NK-92 (cell line): ENCODE data around the gene DUOXA1.
"Not testable (repeated sequence)": the region's sequence is repeated elsewhere in the genome, so short reads cannot be mapped to it uniquely, and the experiment has no call there.

ENCODE experiments used
- DNase-seq: peaks from one replicate; lab custom pipeline; 2025; ENCODE audit not compliant: unreplicated experiment; lab: John Stamatoyannopoulos, UW

Gene DUOXA1

GRCh38 chr15:45093622-45094357 is 35.9 kb downstream of the DUOXA1 start:
- no peak for DNase-seq

DNA sequence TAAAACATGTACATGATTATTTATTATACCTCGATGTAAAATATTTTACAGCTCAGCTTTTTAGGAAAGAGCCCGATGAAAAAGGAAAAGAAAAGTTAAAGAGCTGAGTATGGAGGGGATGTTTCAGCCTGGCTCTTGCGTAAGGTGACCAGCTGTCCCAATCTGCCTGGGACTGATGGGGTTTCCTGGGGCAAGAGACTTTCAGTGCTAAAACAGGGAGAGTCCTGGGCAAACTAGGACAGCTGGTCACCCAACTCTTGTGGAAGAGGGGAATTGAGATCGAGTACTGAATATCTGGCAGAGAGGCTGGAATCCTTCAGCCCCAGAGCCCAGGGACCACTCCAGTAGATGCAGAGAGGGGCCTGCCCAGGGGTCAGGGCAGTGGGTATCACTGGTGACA is 36.7 kb downstream of the DUOXA1 start:
- no peak for DNase-seq

GRCh38 chr15:45091576-45091975 is 38.1 kb downstream of the DUOXA1 start:
- no peak for DNase-seq

- no peak for DNase-seq
These were observed 38.5 kb downstream of the DUOXA1 start for GRCh38 chr15:45091161-45091560.

DNA sequence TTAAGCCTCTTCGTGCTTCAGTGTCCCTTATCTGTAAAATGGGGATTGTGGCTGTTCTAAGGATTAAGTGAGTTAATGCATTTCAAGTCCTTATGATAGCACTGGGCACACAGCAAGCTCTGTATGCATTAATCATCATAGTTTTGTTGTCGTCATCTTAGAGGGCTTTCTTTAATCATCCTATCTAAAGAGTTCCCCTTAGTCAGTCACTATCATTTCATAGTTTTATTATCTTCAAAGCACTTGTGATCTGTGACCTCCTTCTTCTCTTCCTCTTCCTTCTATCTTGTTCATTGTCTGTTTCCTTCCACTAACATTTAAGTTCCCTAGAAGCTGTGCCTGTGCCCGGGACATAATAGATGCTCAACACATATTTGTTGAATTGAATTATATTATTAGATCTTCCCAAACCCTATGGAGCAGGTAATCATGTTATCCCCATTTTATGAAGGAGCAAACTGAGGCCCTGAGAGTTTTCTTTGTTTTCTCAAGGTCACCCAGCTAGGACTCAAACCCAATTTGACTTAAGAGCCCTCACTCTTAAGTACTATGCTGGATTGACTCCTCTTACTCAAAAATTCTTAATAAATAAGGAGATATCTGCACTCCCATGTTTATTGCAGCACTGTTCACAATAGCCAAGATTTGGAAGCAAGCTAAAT is 39.8 kb downstream of the DUOXA1 start:
- DNase-seq = no peak

GRCh38 chr15:45088801-45089711 is 40.6 kb downstream of the DUOXA1 start:
- no peak for DNase-seq

- no peak for DNase-seq
These were observed 42.2 kb downstream of the DUOXA1 start for GRCh38 chr15:45087513-45087912.

DNA sequence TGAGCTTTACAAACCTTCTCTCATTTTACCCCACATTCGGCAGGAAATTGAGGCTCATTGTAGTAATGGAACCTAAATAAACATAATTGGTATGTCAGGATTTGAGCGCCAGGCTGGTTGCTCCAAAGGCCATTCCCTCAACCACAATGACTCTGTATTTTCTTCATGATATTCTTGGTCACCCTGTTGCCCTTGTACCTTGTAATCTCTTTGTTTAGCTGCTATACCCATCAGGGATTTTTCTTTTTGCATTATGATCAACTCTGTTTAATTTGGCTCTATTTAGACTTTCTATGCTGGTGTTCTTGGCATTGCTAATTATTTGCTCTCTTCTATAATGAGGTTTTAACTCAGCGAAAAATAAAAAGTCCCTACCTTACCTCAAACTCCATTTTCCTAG is 45.5 kb downstream of the DUOXA1 start:
- no peak for DNase-seq

GRCh38 chr15:45083223-45083622 is 46.5 kb downstream of the DUOXA1 start:
- DNase-seq = no peak

- DNase-seq = not testable (repeated sequence)
These were observed 47.3 kb downstream of the DUOXA1 start for GRCh38 chr15:45082412-45082811.

DNA sequence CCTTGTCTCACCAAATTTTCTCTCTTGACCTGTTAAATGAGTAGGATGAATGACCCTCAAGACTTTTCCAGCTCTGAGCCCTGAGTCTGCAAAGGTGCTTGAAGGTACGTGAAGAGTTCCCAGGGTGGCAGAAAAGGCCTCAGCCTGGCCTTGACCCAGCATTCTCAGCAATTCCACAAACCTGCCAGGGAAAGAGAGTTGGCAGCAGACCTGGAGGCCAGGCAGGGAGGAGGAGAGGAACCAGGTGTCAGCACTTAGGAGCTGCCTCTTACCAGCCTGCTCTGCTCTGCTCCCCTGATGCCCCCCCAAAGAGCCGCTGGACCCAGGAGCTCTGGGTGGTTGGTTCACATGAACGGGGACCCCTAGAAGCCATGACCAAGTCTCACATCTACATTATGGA is 49.1 kb downstream of the DUOXA1 start:
- DNase-seq = not testable (repeated sequence)

DNA sequence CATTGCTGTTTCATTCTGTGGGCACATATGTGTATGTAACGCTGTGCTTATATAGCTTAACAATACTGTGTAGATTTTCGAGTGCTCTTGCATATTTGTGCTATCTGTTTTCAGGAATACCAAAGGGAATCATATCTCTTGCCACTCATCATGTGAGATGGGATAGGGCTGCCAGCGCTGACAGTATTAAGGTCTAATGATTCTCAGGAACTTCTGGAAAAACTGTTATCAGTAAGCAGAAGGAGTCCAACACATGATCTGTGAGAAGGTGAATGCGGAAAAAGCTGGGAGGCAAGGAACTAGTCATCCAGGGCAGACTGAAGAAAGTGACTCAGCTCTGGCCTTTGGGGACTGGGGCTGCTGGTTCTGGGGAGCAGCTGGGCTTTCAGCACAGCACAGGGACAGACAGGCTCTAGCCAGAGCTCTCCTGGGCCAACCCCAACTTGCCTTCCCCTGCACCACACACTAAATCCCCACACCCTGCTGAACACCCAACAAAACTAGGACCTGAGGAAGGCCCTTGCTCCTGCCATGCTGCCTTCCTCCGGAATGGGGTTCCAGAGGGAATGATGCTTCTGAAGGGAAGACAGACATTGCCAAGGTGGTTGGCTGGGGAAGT is 49.9 kb downstream of the DUOXA1 start:
- not testable (repeated sequence) for DNase-seq

- DNase-seq = not testable (repeated sequence)
These were observed 50.5 kb downstream of the DUOXA1 start for GRCh38 chr15:45079201-45079600.

DNA sequence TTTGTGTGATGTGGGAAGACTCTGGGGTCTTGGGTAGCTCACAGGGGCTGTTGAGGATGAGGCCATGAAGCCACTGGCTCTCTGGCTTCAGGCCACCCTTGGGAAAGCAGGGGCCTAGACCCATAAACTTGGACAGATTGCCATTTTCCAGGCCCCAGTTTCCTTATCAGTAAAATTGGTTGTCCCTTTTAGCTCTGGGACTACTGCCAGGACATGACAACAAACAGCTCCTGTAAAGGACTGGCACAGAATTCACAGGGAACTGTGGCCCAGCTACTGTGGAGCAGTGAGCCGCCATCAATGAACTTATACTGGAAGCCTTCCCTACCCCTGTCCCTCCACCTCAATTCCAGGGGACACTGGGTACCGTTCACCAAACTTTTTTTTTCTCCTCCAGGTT is 52.3 kb downstream of the DUOXA1 start:
- DNase-seq = not testable (repeated sequence)

- not testable (repeated sequence) for DNase-seq
These were observed 54.0 kb downstream of the DUOXA1 start for GRCh38 chr15:45075440-45076320.

DNA sequence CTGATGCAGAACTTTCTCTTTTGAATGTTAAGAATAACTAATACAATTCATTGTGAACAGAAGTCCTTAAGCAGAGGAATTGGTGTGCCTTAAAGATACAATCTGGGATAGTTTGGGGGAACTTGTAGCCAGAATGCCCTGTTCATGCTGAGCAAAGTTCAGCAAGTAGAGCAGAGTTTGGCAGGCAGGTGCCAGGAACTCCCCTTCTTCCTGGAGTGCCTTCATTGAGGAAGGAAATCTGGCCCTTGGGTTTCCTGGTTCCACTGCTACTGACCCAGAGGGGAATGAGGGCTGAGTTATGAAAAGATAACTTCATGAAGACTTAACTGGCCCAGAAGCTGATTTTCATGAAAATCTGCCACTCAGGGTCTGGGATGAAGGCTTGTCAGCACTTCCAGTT is 56.1 kb downstream of the DUOXA1 start:
- DNase-seq = not testable (repeated sequence)

DNA sequence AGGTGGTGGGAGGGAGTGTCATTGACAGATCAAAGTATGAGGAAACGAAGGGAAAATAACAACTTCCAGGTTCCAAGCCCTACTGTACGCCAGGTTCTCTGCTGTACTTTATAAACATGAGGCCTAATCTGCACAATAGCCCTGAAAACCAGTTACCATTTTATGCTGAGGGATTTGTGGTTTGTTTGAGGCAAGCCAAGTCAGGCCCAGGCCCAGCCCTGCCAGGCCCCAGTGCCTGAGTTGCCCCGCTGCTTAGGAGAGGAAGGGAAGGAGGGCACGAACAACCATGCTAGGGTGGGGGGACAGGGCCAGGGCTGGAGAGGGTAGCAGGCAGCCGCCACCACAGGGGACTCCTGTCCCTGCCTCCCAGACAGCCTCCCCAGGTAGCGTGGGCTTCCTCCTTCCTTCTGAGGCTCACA is 59.7 kb downstream of the DUOXA1 start:
- not testable (repeated sequence) for DNase-seq
